HTR-8/SVneo (cell line): ENCODE data around the gene ZBED2.

Experiments
- DNase-seq: peaks from one replicate; pipeline ENCODE4 v3.0.0; 2011; ENCODE audit warnings: low spot score, mixed read lengths; ENCODE audit not compliant: insufficient read length
- FAIRE-seq: peaks from 2 replicates; lab custom pipeline; 2011; peaks lifted over from hg19 to GRCh38; lab: Jason Lieb, UNC

ZBED2 gene

DNA sequence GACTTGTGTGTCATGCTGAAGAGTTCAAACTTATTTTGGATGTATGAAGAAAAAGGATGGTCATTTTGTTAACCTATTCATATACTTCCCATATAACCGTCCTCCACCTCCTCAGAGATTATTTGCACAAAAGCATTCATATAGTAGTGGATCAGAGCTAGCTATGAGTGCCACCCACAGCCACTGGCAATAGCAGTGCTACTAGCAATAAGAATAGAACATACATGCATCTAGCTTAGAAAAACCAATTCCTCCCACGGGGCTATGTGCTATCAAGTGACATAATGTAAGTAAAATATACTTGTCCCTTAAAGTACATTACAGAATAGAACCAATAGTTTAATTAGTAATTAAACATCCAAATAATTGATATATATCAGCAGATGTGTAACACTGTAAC is 10.3 kb upstream of the ZBED2 start:
- DNase-seq (no peak), FAIRE-seq (no peak)

DNA sequence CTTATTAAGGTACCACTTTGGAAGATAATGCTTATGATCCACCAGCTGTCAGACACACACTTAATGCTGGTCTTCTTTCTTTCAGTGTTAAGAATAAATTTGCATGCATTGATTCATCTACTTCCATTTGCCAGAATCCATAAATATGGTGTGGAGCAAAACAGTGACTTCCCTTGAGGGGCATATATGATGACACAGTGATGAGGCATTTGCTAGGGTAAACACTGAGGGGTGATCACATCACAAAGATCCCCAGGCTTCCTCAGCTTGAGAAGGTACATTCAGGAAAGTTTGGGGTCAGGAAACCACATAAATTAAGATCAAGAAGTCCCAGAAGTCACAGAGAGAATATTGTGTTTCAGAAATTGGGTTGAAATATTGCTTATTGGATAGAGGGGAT is 9.9 kb upstream of the ZBED2 start:
- FAIRE-seq: no peak

GRCh38 chr3:111604119-111604518 is 9.0 kb upstream of the ZBED2 start:
- FAIRE-seq: no peak

More for the DNA sequence above, 9.9 kb upstream of the ZBED2 start:
- DNase-seq: no peak

DNA sequence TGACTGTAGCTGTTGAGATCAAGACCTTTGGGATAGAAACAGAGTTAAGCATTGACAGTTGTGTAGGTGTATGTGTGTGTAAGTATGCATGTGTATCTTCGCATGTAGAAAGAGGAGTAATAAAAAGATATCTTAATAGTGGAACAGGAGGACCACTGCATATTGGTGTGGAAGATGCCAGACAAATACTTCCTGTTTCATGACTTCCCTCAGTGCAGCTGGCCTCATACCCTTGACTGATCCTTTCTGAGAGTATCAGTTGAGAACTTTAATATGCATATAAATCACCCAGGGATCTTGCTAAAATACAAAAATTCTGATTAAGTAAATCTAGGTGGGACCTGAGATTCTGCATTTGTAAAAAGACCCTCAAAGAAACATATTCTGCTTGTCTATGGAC is 8.5 kb upstream of the ZBED2 start:
- FAIRE-seq (no peak), DNase-seq (no peak)

More at GRCh38 chr3:111604119-111604518, 9.0 kb upstream of the ZBED2 start:
- no peak for DNase-seq

GRCh38 chr3:111601810-111602209 is 6.7 kb upstream of the ZBED2 start:
- DNase-seq (no peak), FAIRE-seq (no peak)

DNA sequence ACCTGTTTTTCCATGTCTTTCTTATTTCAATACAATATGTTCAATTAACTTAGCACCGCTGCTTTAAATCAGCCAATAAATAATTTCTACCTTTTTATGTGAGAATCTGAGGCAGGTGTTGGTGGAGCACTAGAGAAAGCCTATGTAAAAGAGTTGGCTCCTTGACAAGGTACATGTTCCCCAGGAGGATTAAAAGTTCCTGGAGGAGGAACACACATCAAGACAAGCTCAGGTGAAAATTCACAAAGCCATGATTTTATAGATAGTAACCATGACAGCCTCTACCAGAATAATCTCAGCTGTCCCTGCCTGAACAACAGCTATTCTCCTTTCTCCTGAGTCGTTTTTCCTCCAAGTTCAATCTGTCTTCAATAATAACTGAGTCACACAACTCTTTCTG is 3.4 kb upstream of the ZBED2 start:
- FAIRE-seq: no peak

GRCh38 chr3:111598139-111598538 is 3.0 kb upstream of the ZBED2 start:
- DNase-seq (no peak), FAIRE-seq (no peak)

More for the DNA sequence above, 3.4 kb upstream of the ZBED2 start:
- no peak for DNase-seq

- FAIRE-seq: no peak
- no peak for DNase-seq
These were observed 1.2 kb upstream of the ZBED2 start for GRCh38 chr3:111596328-111596727.

DNA sequence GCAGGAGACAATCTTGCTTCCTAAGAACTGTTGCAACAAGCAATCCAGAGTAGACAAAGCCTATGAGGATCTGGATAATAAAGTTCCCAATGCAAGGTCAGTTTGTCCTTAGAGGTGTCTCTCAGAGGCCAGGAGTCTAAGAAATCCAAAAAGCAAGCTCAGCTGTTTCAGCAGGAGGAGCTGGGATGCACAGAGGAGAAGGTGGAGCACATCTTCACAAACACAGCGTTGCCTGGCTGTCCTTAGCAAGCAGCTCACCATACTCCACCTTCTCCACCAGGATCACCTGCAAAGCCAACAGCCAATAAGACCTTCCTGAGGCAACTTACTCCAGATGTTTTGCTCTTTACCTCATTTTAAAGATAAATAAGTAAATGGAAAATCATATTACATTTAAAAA is 365 bp downstream of the ZBED2 start:
- DNase-seq (no peak), FAIRE-seq (no peak)

GRCh38 chr3:111594205-111594604 is 941 bp downstream of the ZBED2 start:
- FAIRE-seq (no peak), DNase-seq (peak; percentile 23)

GRCh38 chr3:111593666-111594065 is 1.5 kb downstream of the ZBED2 start:
- FAIRE-seq: no peak
- DNase-seq: no peak

DNA sequence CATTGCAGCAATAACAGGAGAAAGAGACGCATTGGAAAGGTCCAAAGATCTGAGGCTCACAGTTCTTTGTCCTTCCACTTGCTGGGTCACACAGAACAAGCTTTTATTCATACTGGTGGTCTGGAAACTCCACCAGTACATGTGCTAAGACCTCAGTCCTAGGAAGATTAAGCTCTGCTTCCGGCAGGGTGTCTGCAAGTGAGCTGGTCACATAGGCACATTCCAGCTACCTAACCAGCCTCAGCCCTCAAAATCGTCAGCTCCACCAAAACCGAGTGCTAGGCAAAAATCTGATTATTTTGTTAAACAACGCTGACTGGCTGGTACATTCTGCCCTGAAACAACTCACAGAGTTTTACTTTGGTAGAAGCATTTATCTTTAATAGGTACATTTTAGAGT is 2.2 kb downstream of the ZBED2 start:
- DNase-seq: no peak
- FAIRE-seq: no peak

- DNase-seq: no peak
- no peak for FAIRE-seq
These were observed 3.0 kb downstream of the ZBED2 start for GRCh38 chr3:111592143-111592542.

- DNase-seq (no peak), FAIRE-seq (no peak)
These were observed 3.6 kb downstream of the ZBED2 start for GRCh38 chr3:111591555-111591954.

DNA sequence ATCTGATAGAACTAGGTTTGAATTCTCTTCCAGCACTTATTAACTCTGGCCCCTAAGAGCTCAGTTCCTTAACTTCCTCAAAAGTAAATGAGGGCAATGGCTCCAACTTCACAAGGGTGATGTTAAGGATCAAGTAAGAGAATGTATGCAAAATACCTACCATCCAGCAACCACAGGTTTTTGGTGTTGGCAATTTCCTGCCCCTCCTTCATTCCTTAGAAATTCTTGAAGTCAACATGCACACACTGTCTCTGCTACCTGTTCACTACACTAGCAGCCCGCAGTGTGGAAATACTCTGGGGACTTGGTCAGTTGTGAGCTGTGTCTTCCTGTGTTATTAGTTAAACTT is 5.0 kb downstream of the ZBED2 start:
- FAIRE-seq (no peak), DNase-seq (no peak)

GRCh38 chr3:111589303-111590142 is 5.6 kb downstream of the ZBED2 start:
- DNase-seq (no peak), FAIRE-seq (no peak)

GRCh38 chr3:111588527-111588926 is 6.6 kb downstream of the ZBED2 start:
- DNase-seq (no peak), FAIRE-seq (no peak)

DNA sequence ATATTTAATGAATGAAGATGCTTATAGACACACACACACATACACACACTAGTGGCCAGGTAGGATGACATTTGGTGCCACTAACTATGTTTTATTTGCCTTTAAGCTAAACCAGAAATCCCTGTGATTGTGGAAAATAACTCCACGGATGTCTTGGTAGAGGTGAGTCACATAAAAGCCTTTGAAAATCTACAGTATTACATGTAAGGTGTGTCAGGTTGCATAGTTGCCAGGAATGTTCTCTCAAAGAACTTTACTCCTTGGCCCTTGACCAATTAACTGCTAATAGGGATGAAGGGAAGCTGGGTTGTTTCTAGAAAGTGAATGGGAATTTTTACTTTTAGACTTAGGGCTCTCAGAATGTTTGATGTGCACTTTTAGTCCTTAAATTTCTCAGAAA is 9.9 kb downstream of the ZBED2 start:
- no peak for FAIRE-seq
- no peak for DNase-seq

DNA sequence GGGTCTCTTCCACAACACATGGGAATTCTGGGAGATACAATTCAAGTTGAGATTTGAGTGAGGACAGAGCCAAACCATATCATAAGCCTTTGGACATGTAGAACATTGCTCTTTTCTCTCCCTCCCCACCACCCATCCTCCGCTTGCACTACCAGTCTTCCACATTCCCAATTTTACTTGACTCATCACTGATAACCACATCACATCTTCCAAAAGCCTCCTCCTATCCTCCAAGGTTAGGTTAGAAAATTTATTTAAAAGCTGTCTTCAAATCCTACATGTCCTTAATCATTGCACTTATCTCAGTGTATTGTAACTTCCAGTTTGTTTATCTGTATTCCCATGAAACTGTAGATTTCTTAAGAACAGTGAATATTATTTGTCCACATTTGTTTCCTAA is 10.4 kb downstream of the ZBED2 start:
- FAIRE-seq: no peak
- DNase-seq: no peak

- FAIRE-seq: peak; percentile 80
- DNase-seq: peak; percentile 67
These were observed 13.0 kb downstream of the ZBED2 start for GRCh38 chr3:111582120-111582474.

- DNase-seq (no peak), FAIRE-seq (no peak)
These were observed 13.6 kb downstream of the ZBED2 start for GRCh38 chr3:111581403-111582119.

GRCh38 chr3:111579495-111579894 is 15.7 kb downstream of the ZBED2 start:
- FAIRE-seq: no peak

More at GRCh38 chr3:111579495-111579894, 15.7 kb downstream of the ZBED2 start:
- no peak for DNase-seq
